Motor neuron (in vitro differentiated cells): ENCODE measurements around the gene IQSEC1. TPM values are rescaled to one million over a fixed set of nuclear protein-coding genes. Genes with fewer than 3 reads are reported as not detected.

Experiments used
- ATAC-seq, 8 experiments: fragments of 200-7000 bp; cut with Tn5 transposase; replicated peaks in 6 of 8; 2 replicates each; pipeline ENCODE4 v1.8.0; 2021; ENCODE audit warnings: mild to moderate bottlenecking in 8 of 8, moderate library complexity in 8 of 8
- H3K27ac ChIP-seq, 2 donors: fragments of 250-450 bp; sonication (Bioruptor Pico); 2 replicates each; pipeline ENCODE4 v1.9.0; 2021; ENCODE audit warnings: antibody characterized with exemption in 2 of 2, mild to moderate bottlenecking in 2 of 2, moderate library complexity in 1 of 2
- H3K4me1 ChIP-seq, 2 donors: fragments of 250-450 bp; sonication (Bioruptor Pico); replicated peaks in 1 of 2; 2 replicates each; pipeline ENCODE4 v1.6.1; 2021; ENCODE audit warnings: antibody characterized with exemption in 2 of 2, mild to moderate bottlenecking in 2 of 2, moderate library complexity in 1 of 2
- H3K4me3 ChIP-seq, 5 donors: fragments of 250-450 bp; sonication (Bioruptor Pico); 2 replicates each; pipeline ENCODE4 v1.9.0; 2021; ENCODE audit warnings: antibody characterized with exemption in 5 of 5, mild to moderate bottlenecking in 5 of 5, moderate library complexity in 4 of 5
- WGBS, 10 experiments: fragments of 450-650 bp; shearing (Covaris generic); methylation state at CpG; one replicate each; pipeline ENCODE4 v1.0.0; 2022; 5-methylcytosine and 5-hydroxymethylcytosine counted together
- in situ Hi-C, 9 experiments: fragments of 400-800 bp; cut with MboI; loops; one replicate each; pipeline ENCODE4 v1.15.0; 2021; ENCODE audit warnings: low sequenced_read_pairs in 9 of 9, low pct_unique_long_range_greater_than_20kb in 2 of 9; ENCODE audit not compliant: unreplicated experiment in 9 of 9
- total RNA-seq, 8 experiments: library from RNA; unstranded; fragments of 300-600 nt; gene quantifications; 2 replicates each; pipeline versions ENCODE4 v1.2.3 to v1.2.4, GENCODE V29; 2022

The IQSEC1 gene
- total RNA-seq, 8 experiments from 2014 or later = 12.2 to 25.9 (median 18.3) TPM

GRCh38 chr3:13113346-13114330 lies 40.4 kb upstream of the IQSEC1 start:
- no peak overlapping the region for H3K27ac ChIP-seq
- H3K4me3 ChIP-seq = no peak overlapping the region
- ATAC-seq = no peak
- 58 to 100% (median 92%) methylated on average over 1 to 7 of the region's 27 CpGs; no CpG with 5 or more reads in 1 of the 10 experiments for WGBS, 10 experiments
- H3K4me1 ChIP-seq = peaks cover 21 to 29% of the 10 kb centered on the region in 2 donors
- in situ Hi-C loops = no loop called here

GRCh38 chr3:13112521-13113345 lies 39.5 kb upstream of the IQSEC1 start:
- peak in 6 of 8 experiments; percentile 23 to 49 (median 46) for ATAC-seq
- Histone ChIP-seq H3K4me3 (no peak overlapping the region), H3K27ac (peak overlapping the region in 1 of 2 donors; percentile 32), H3K4me1 (peaks cover 21 to 29% of the 10 kb centered on the region in 2 donors)
- WGBS, 10 experiments = 17 to 100% (median 95%) methylated on average over 1 to 11 of the region's 16 CpGs; no CpG with 5 or more reads in 5 of the 10 experiments
- in situ Hi-C loops = no loop called here

- H3K4me3 ChIP-seq = no peak overlapping the region
- H3K27ac ChIP-seq = peak overlapping the region in 1 of 2 donors; percentile 32
- 50 to 100% (median 73%) methylated on average over 1 to 6 of the region's 13 CpGs; no CpG with 5 or more reads in 3 of the 10 experiments for whole genome bisulfite sequencing, 10 experiments
- peak in 4 of 8 experiments; percentile 1 to 52 (median 13) for ATAC-seq
- in situ Hi-C loops = no loop called here
- H3K4me1 ChIP-seq = peaks cover 21 to 29% of the 10 kb centered on the region in 2 donors
These were observed 38.8 kb upstream of the IQSEC1 start for GRCh38 chr3:13111873-13112520.

- no peak overlapping the region for H3K4me3 ChIP-seq
- peaks cover 21 to 29% of the 10 kb centered on the region in 2 donors for H3K4me1 ChIP-seq
- peak overlapping the region; percentile 26 to 49 for H3K27ac ChIP-seq
- in situ Hi-C loops = no loop called here
- peak in 5 of 8 experiments; percentile 22 to 50 (median 26) for ATAC-seq
- WGBS, 10 experiments = 17 to 100% (median 58%) methylated on average over 1 to 7 of the region's 9 CpGs; no CpG with 5 or more reads in 3 of the 10 experiments
These were observed 38.1 kb upstream of the IQSEC1 start for GRCh38 chr3:13111173-13111872.

- in situ Hi-C loops = no loop called here
- Histone ChIP-seq H3K27ac (peak overlapping the region; percentile 26 to 71), H3K4me1 (peaks cover 21 to 29% of the 10 kb centered on the region in 2 donors), H3K4me3 (no peak overlapping the region)
- peak; percentile 19 to 87 (median 82) for ATAC-seq
- 0 to 33% (median 20%) methylated on average over 2 to 6 of the region's 8 CpGs; no CpG with 5 or more reads in 5 of the 10 experiments for WGBS, 10 experiments
These were observed 37.5 kb upstream of the IQSEC1 start for GRCh38 chr3:13110678-13111116.

- in situ Hi-C loops = loop anchor here in 1 of 9 experiments (10.0 kb wide), 1 partner anchor 345 kb away; no protein-coding TSS in a partner anchor
- Histone ChIP-seq H3K4me3 (no peak overlapping the region), H3K4me1 (peaks cover 24 to 29% of the 10 kb centered on the region in 2 donors), H3K27ac (no peak overlapping the region)
- ATAC-seq = no peak
- 58 to 100% (median 86%) methylated on average over 1 to 4 of the region's 5 CpGs; no CpG with 5 or more reads in 2 of the 10 experiments for WGBS, 10 experiments
These were observed 36.3 kb upstream of the IQSEC1 start for GRCh38 chr3:13109516-13109915.

GRCh38 chr3:13108861-13109260 lies 35.6 kb upstream of the IQSEC1 start:
- peaks cover 24 to 29% of the 10 kb centered on the region in 2 donors for H3K4me1 ChIP-seq
- in situ Hi-C loops = loop anchor here in 1 of 9 experiments (10.0 kb wide), 1 partner anchor 346 kb away; no protein-coding TSS in a partner anchor
- H3K27ac ChIP-seq = no peak overlapping the region
- H3K4me3 ChIP-seq = no peak overlapping the region
- 63 to 96% (median 88%) methylated on average over 2 to 7 of the region's 12 CpGs; no CpG with 5 or more reads in 4 of the 10 experiments for WGBS, 10 experiments
- no peak for ATAC-seq

GRCh38 chr3:13107661-13108060 lies 34.4 kb upstream of the IQSEC1 start:
- ATAC-seq = no peak
- H3K4me3 ChIP-seq = no peak overlapping the region
- in situ Hi-C loops = loop anchor here in 1 of 9 experiments (10.0 kb wide), 1 partner anchor 347 kb away; no protein-coding TSS in a partner anchor
- peaks cover 27 to 36% of the 10 kb centered on the region in 2 donors for H3K4me1 ChIP-seq
- 70 to 100% (median 92%) methylated on average over 1 to 11 of the region's 13 CpGs; no CpG with 5 or more reads in 3 of the 10 experiments for WGBS, 10 experiments
- H3K27ac ChIP-seq = no peak overlapping the region

GRCh38 chr3:13106308-13107001 lies 33.2 kb upstream of the IQSEC1 start:
- no peak overlapping the region for H3K27ac ChIP-seq
- peaks cover 27 to 36% of the 10 kb centered on the region in 2 donors for H3K4me1 ChIP-seq
- 0 to 100% (median 89%) methylated on average over 1 to 6 of the region's 6 CpGs; no CpG with 5 or more reads in 2 of the 10 experiments for WGBS, 10 experiments
- no peak overlapping the region for H3K4me3 ChIP-seq
- ATAC-seq = peak in 3 of 8 experiments; percentile 81 to 93 (median 87)
- in situ Hi-C loops = loop anchor here in 1 of 9 experiments (10.0 kb wide), 1 partner anchor 348 kb away; no protein-coding TSS in a partner anchor

- H3K4me3 ChIP-seq = no peak overlapping the region
- in situ Hi-C loops = loop anchor here in 1 of 9 experiments (10.0 kb wide), 1 partner anchor 349 kb away; no protein-coding TSS in a partner anchor
- H3K27ac ChIP-seq = no peak overlapping the region
- peak in 6 of 8 experiments; percentile 12 to 39 (median 27) for ATAC-seq
- H3K4me1 ChIP-seq = peaks cover 21 to 36% of the 10 kb centered on the region in 2 donors
- 74 to 100% (median 82%) methylated on average over 1 to 4 of the region's 5 CpGs; no CpG with 5 or more reads in 6 of the 10 experiments for WGBS, 10 experiments
These were observed 32.6 kb upstream of the IQSEC1 start for GRCh38 chr3:13105896-13106250.
